Measurements from ENCODE around the gene LNPEP.

Gene LNPEP

DNA sequence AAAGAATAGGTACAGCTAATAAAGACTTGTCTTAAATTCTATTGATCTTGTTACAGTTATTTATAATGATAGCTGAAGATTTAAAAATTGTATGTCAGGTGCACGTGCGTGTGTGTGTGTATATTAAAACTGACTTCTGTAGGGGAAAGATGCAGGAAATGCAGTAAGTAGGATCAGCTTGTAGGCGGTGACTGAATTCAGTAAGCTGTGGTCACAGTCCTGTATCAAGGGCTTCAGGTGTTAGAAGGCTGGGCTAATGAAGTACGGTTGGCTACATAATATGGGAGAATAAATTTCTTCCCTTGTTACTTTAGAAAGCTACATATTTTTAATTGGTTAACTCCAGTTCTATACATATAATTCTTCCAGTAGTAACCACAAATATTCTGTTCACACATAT lies 54.2 kb downstream of the LNPEP start:
- Histone ChIP-seq H3K4me2 (ENCODE audit: low read depth, low read length, poor library complexity, severe bottlenecking) (no peak overlapping the region), H3K9ac (ENCODE audit: low read length) (no peak overlapping the region), H3K36me3 (ENCODE audit: low read length) (peaks cover 85% of the 10 kb centered on the region), H3K27me3 (ENCODE audit: low read length) (no peaks in the 10 kb centered on the region), H2AFZ (ENCODE audit: low read depth, low read length, severe bottlenecking) (no peak overlapping the region), H3K79me2 (ENCODE audit: insufficient read depth, low read length) (peaks cover 51% of the 10 kb centered on the region), H3K9me3 (ENCODE audit: insufficient read depth, low read length) (no peaks in the 10 kb centered on the region), H3K27ac (ENCODE audit: low read depth, low read length) (no peak overlapping the region), H4K20me1 (ENCODE audit: low read depth, low read length) (peaks cover 15% of the 10 kb centered on the region), H3K9me2 (replicated peaks; ENCODE audit: insufficient read depth, low read length) (no peaks in the 10 kb centered on the region), H3K4me3 (ENCODE audit: insufficient read depth, low read length, poor library complexity, severe bottlenecking) (no peak overlapping the region), H3F3A (ENCODE audit: insufficient read depth) (peaks cover 35% of the 10 kb centered on the region)
- TF ChIP-seq CTCF (IDR thresholded peaks at IDR 0.05; ENCODE audit: insufficient read depth, low read length, poor library complexity, severe bottlenecking) (no peak), EZH2phosphoT487 (conservative IDR thresholded peaks at IDR 0.05; ENCODE audit: low read length) (no peak)

GRCh38 chr5:96991708-96992107 lies 55.8 kb downstream of the LNPEP start:
- Histone ChIP-seq H3K9me3 (ENCODE audit: insufficient read depth, low read length) (no peaks in the 10 kb centered on the region), H3K9me2 (replicated peaks; ENCODE audit: insufficient read depth, low read length) (no peaks in the 10 kb centered on the region), H3K4me2 (ENCODE audit: low read depth, low read length, poor library complexity, severe bottlenecking) (no peak overlapping the region), H3K9ac (ENCODE audit: low read length) (no peak overlapping the region), H3K79me2 (ENCODE audit: insufficient read depth, low read length) (peaks cover 42% of the 10 kb centered on the region), H2AFZ (ENCODE audit: low read depth, low read length, severe bottlenecking) (no peak overlapping the region), H3K4me3 (ENCODE audit: insufficient read depth, low read length, poor library complexity, severe bottlenecking) (no peak overlapping the region), H3F3A (ENCODE audit: insufficient read depth) (peaks cover 40% of the 10 kb centered on the region), H4K20me1 (ENCODE audit: low read depth, low read length) (peaks cover 15% of the 10 kb centered on the region), H3K27ac (ENCODE audit: low read depth, low read length) (no peak overlapping the region), H3K36me3 (ENCODE audit: low read length) (peaks cover 83% of the 10 kb centered on the region), H3K27me3 (ENCODE audit: low read length) (no peaks in the 10 kb centered on the region)
- no peak for TF ChIP-seq CTCF (IDR thresholded peaks at IDR 0.05; ENCODE audit: insufficient read depth, low read length, poor library complexity, severe bottlenecking)
- no peak for TF ChIP-seq EZH2phosphoT487 (conservative IDR thresholded peaks at IDR 0.05; ENCODE audit: low read length)

GRCh38 chr5:96993760-96994159 lies 57.9 kb downstream of the LNPEP start:
- Histone ChIP-seq H3K9ac (ENCODE audit: low read length) (no peak overlapping the region), H3F3A (ENCODE audit: insufficient read depth) (peaks cover 35% of the 10 kb centered on the region), H3K9me2 (replicated peaks; ENCODE audit: insufficient read depth, low read length) (no peaks in the 10 kb centered on the region), H3K4me3 (ENCODE audit: insufficient read depth, low read length, poor library complexity, severe bottlenecking) (no peak overlapping the region), H3K4me2 (ENCODE audit: low read depth, low read length, poor library complexity, severe bottlenecking) (no peak overlapping the region), H3K9me3 (ENCODE audit: insufficient read depth, low read length) (no peaks in the 10 kb centered on the region), H3K79me2 (ENCODE audit: insufficient read depth, low read length) (peaks cover 37% of the 10 kb centered on the region), H3K27me3 (ENCODE audit: low read length) (no peaks in the 10 kb centered on the region), H2AFZ (ENCODE audit: low read depth, low read length, severe bottlenecking) (no peak overlapping the region), H3K27ac (ENCODE audit: low read depth, low read length) (no peak overlapping the region), H4K20me1 (ENCODE audit: low read depth, low read length) (peaks cover 15% of the 10 kb centered on the region), H3K36me3 (ENCODE audit: low read length) (peaks cover 86% of the 10 kb centered on the region)
- TF ChIP-seq CTCF (IDR thresholded peaks at IDR 0.05; ENCODE audit: insufficient read depth, low read length, poor library complexity, severe bottlenecking) (no peak), EZH2phosphoT487 (conservative IDR thresholded peaks at IDR 0.05; ENCODE audit: low read length) (no peak)

Data from SU-DHL-6 (cell line).